K562 (cell line): ENCODE results near the gene ATG10.

Experiments used
- ATF1 ChIP-seq, 2 experiments: fragments of 450-650 bp in 1 of 2; IDR thresholded peaks; 2 replicates each; pipeline ENCODE4 v1.6.1; 2016; ENCODE audit warnings: missing compliant biosample characterization in 1 of 2, missing genetic modification characterization in 1 of 2
- FOXO4 ChIP-seq: fragments of 450-650 bp; formaldehyde crosslinking; IDR thresholded peaks from 2 replicates; pipeline ENCODE4 v1.4.0; 2020; ENCODE audit warnings: mild to moderate bottlenecking, moderate library complexity
- GABPA ChIP-seq: fragments of 200-800 bp; sonication (Bioruptor generic); conservative IDR thresholded peaks from 2 replicates; pipeline ENCODE4 v1.6.1; 2016; ENCODE audit warnings: low read depth, missing genetic modification characterization, missing compliant biosample characterization
- MAFG ChIP-seq: fragments of 450-650 bp; conservative IDR thresholded peaks from 2 replicates; pipeline ENCODE4 v1.6.1; 2016; ENCODE audit warnings: missing genetic modification characterization, missing compliant biosample characterization
- NCOA4 ChIP-seq: fragments of 450-650 bp; IDR thresholded peaks from 2 replicates; pipeline ENCODE4 v1.6.1; 2018; ENCODE audit warnings: mild to moderate bottlenecking; ENCODE audit not compliant: partially characterized antibody
- RFX5 ChIP-seq: IDR thresholded peaks from 2 replicates; pipeline ENCODE4 v1.6.1; 2011; ENCODE audit warnings: low read depth, mild to moderate bottlenecking, improper control_type of control experiment, low read length
- SP1 ChIP-seq: sonication (generic); formaldehyde crosslinking; IDR thresholded peaks from 2 replicates; pipeline ENCODE4 v1.8.1; 2022; ENCODE audit warnings: mild to moderate bottlenecking, missing genetic modification reagents
- ZNF696 ChIP-seq: fragments of 250-450 bp; sonication (Bioruptor Pico); conservative IDR thresholded peaks from 2 replicates; pipeline ENCODE4 v1.4.0; 2020; ENCODE audit warnings: mild to moderate bottlenecking, moderate library complexity
- TF ChIP-seq, protein P1 (sequence below): fragments of 250-450 bp; sonication (Bioruptor Pico); IDR thresholded peaks from 2 replicates; pipeline ENCODE4 v1.9.0; 2021; ENCODE audit warnings: mild to moderate bottlenecking

DNA sequence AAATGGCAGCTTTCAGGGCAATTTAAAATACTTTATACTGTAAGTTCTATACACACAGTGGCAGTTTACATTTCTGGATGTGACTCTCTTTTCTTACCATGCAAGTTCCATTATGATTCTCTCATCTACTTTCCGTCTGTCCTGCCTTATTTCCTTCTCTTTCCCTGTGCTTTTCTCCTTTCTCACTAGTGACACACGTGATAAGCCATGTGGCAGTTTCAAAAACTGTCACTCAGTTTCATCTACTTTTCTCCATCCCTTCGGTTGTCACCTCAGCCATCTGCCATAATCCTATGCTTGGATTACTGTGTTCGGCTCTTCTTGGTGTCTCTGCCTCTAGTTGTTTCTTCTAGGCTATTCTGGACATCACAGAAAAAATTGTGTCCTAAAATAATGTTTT lies 46.8 kb upstream of the ATG10 start:
- TF ChIP-seq ATF1 (CRISPR knock-in tag; IDR thresholded peaks at IDR 0.05): no peak
- no peak for TF ChIP-seq ATF1 (tag; IDR thresholded peaks at IDR 0.05)
- no peak for TF ChIP-seq SP1
- TF ChIP-seq MAFG (tag): no peak
- no peak for TF ChIP-seq FOXO4
- TF ChIP-seq, protein P1, sequence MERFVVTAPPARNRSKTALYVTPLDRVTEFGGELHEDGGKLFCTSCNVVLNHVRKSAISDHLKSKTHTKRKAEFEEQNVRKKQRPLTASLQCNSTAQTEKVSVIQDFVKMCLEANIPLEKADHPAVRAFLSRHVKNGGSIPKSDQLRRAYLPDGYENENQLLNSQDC (CRISPR knock-in tag): no peak
- TF ChIP-seq NCOA4: no peak
- TF ChIP-seq ZNF696: no peak
- no peak for TF ChIP-seq RFX5
- no peak for TF ChIP-seq GABPA (tag)
